HepG2 (cell line): ENCODE measurements around the gene TNFRSF6B.
A peak's percentile ranks its signal among the peaks of the same experiment; 100 is the strongest.

Source experiments
- ARID2 ChIP-seq: sonication (generic); formaldehyde crosslinking; IDR thresholded peaks from 2 replicates; pipeline ENCODE4 v1.8.1; 2022; ENCODE audit warnings: mild to moderate bottlenecking, missing genetic modification reagents, borderline replicate concordance
- EP300 ChIP-seq, 3 experiments: sonication (generic) in 1 of 3; formaldehyde crosslinking in 1 of 3; IDR thresholded peaks; 2 replicates each; pipeline versions ENCODE4 v1.5.1 to v1.6.1; 2011 to 2020; ENCODE audit warnings: low read depth in 2 of 3, low read length in 2 of 3, borderline replicate concordance in 1 of 3, improper control_type of control experiment in 1 of 3, mild to moderate bottlenecking in 1 of 3, missing genetic modification reagents in 1 of 3, moderate library complexity in 1 of 3
- KLF16 ChIP-seq, 2 experiments: sonication (generic) in 1 of 2; formaldehyde crosslinking in 1 of 2; IDR thresholded peaks; 2 replicates each; pipeline versions ENCODE4 v1.6.1 to v1.8.0; 2016 to 2023; ENCODE audit warnings: missing genetic modification reagents in 2 of 2, missing compliant biosample characterization in 1 of 2
- NFE2 ChIP-seq: sonication (generic); formaldehyde crosslinking; IDR thresholded peaks from 2 replicates; pipeline ENCODE4 v1.4.0; 2020; ENCODE audit warnings: missing genetic modification reagents
- SIN3A ChIP-seq: IDR thresholded peaks from 2 replicates; pipeline ENCODE4 v1.6.1; 2011; ENCODE audit warnings: low read depth, mild to moderate bottlenecking, control low read depth, low read length, borderline replicate concordance
- SMARCC2 ChIP-seq: fragments of 450-650 bp; IDR thresholded peaks from 2 replicates; pipeline ENCODE4 v1.6.1; 2017; ENCODE audit warnings: antibody characterized with exemption, mild to moderate bottlenecking
- XRCC5 ChIP-seq: fragments of 200-400 bp; formaldehyde crosslinking; optimal IDR thresholded peaks from 2 replicates; pipeline ENCODE3; 2017; ENCODE audit warnings: mild to moderate bottlenecking, low read length
- ZFP36 ChIP-seq: fragments of 150-350 bp; IDR thresholded peaks from 2 replicates; pipeline ENCODE4 v1.6.1; 2018; ENCODE audit warnings: borderline replicate concordance, low read length, low read depth; ENCODE audit not compliant: partially characterized antibody
- ZNF629 ChIP-seq: sonication (generic); formaldehyde crosslinking; conservative IDR thresholded peaks from 2 replicates; pipeline ENCODE4 v1.5.0; 2020; ENCODE audit warnings: missing genetic modification reagents
- ZNF83 ChIP-seq: sonication (generic); formaldehyde crosslinking; IDR thresholded peaks from 2 replicates; pipeline ENCODE4 v1.4.0; 2020; ENCODE audit warnings: missing genetic modification reagents, mild to moderate bottlenecking, borderline replicate concordance
- ZSCAN22 ChIP-seq: sonication (generic); formaldehyde crosslinking; IDR thresholded peaks from 2 replicates; pipeline ENCODE4 v1.4.0; 2020; ENCODE audit warnings: mild to moderate bottlenecking, missing genetic modification reagents
- TF ChIP-seq, protein P1 (sequence below): sonication (generic); formaldehyde crosslinking; IDR thresholded peaks from 2 replicates; pipeline ENCODE4 v1.5.0; 2020; ENCODE audit warnings: mild to moderate bottlenecking, missing genetic modification reagents, moderate library complexity

DNA sequence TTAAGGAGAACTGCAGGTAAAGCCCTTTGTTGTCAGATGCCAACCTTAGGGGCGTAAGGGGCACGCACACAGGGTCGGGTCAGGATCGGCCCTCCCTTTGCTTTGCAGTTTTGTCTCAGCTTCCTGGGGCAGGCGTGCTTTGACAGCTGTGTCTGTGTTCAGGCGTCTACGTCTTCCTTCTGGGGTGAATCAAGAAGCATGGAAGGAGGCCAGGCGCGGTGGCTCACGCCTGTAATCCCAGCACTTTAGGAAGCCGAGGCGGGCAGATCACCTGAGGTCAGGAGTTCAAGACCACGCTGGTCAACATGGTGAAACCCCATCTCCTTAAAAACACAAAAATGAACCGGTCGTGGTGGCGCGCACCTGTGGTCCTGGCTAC is 12.7 kb downstream of the TNFRSF6B start:
- TF ChIP-seq NFE2 (CRISPR knock-in tag) = no peak
- no peak for TF ChIP-seq ARID2
- no peak for TF ChIP-seq XRCC5
- no peak for TF ChIP-seq SMARCC2
- TF ChIP-seq ZSCAN22 (CRISPR knock-in tag) = no peak
- TF ChIP-seq KLF16 (CRISPR knock-in tag; IDR thresholded peaks at IDR 0.05) = no peak
- TF ChIP-seq ZFP36 = no peak
- TF ChIP-seq SIN3A = no peak
- TF ChIP-seq, protein P1, sequence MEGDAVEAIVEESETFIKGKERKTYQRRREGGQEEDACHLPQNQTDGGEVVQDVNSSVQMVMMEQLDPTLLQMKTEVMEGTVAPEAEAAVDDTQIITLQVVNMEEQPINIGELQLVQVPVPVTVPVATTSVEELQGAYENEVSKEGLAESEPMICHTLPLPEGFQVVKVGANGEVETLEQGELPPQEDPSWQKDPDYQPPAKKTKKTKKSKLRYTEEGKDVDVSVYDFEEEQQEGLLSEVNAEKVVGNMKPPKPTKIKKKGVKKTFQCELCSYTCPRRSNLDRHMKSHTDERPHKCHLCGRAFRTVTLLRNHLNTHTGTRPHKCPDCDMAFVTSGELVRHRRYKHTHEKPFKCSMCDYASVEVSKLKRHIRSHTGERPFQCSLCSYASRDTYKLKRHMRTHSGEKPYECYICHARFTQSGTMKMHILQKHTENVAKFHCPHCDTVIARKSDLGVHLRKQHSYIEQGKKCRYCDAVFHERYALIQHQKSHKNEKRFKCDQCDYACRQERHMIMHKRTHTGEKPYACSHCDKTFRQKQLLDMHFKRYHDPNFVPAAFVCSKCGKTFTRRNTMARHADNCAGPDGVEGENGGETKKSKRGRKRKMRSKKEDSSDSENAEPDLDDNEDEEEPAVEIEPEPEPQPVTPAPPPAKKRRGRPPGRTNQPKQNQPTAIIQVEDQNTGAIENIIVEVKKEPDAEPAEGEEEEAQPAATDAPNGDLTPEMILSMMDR (CRISPR knock-in tag) = no peak
- no peak for TF ChIP-seq EP300 (IDR thresholded peaks at IDR 0.05; ENCODE audit: low read depth in 2 of 2, low read length in 2 of 2)
- no peak for TF ChIP-seq EP300 (CRISPR knock-in tag; IDR thresholded peaks at IDR 0.05; ENCODE audit: borderline replicate concordance)
- TF ChIP-seq ZNF629 (CRISPR knock-in tag) = 0 out of 2 replicates have a peak, but pooled peaks have one; percentile 0
- no peak for TF ChIP-seq ZNF83 (CRISPR knock-in tag)
